ENCODE measurements around the gene ZNF142.

DNA sequence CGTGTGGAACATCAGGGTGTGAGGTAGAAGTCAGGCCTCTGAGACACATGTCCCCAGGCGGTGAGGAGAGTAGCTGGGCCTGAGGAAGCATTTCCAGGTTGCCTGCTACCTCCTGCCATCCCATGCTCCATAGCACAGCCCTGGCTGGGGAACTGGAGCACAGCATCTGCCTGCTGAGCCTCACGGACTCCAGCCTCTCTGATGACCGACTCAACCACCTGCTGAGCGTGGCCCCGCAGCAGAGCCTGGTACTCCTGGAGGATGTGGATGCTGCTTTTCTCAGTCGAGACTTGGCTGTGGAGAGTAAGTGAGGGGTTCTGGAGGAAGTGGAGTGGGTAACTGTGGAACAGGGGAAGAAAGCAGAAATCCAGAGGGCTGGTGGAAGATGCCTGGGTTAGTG lies 3.0 kb upstream of the ZNF142 start:
- no peak for TF ChIP-seq CTCF (IDR thresholded peaks at IDR 0.05)
- no peak for TF ChIP-seq EP300 (IDR thresholded peaks at IDR 0.05)
